Spleen (tissue), 11 donors: Measurements from ENCODE around the gene ALCAM. TPM values are rescaled to one million over a fixed set of nuclear protein-coding genes. Genes with fewer than 3 reads are reported as not detected.
"Not testable (repeated sequence)": the region's sequence is repeated elsewhere in the genome, so short reads cannot be mapped to it uniquely, and the experiment has no call there.

Experiments
- DNase-seq: peaks from one replicate; pipeline ENCODE4 v3.0.0-alpha.2; 2020
- H3K27ac ChIP-seq, 8 donors: fragments of 200-600 bp; sonication (generic) in 7 of 8; 1 replicate in 4 of 8; 2 replicates in 4 of 8; pipeline versions ENCODE4 v1.5.0 to v1.8.0; 2016 to 2021; ENCODE audit warnings: inconsistent platforms in 4 of 8, mild to moderate bottlenecking in 4 of 8, moderate library complexity in 1 of 8
- H3K27me3 ChIP-seq, 7 donors: fragments of 200-600 bp; sonication (generic) in 6 of 7; replicated peaks in 1 of 7; 1 replicate in 4 of 7; 2 replicates in 3 of 7; pipeline versions ENCODE4 v1.5.0 to v1.8.0; 2016 to 2021; ENCODE audit warnings: inconsistent platforms in 3 of 7, mild to moderate bottlenecking in 1 of 7
- H3K36me3 ChIP-seq, 6 donors: fragments of 200-600 bp; sonication (generic) in 5 of 6; 1 replicate in 4 of 6; 2 replicates in 2 of 6; pipeline versions ENCODE4 v1.5.0 to v1.8.0; 2016 to 2021; ENCODE audit warnings: inconsistent platforms in 2 of 6
- H3K4me1 ChIP-seq, 6 donors: fragments of 200-600 bp; sonication (generic) in 5 of 6; 1 replicate in 3 of 6; 2 replicates in 3 of 6; pipeline versions ENCODE4 v1.5.0 to v1.8.0; 2016 to 2021; ENCODE audit warnings: inconsistent platforms in 3 of 6
- H3K4me3 ChIP-seq, 8 donors: fragments of 200-600 bp; sonication (generic) in 7 of 8; 1 replicate in 4 of 8; 2 replicates in 4 of 8; pipeline versions ENCODE4 v1.5.0 to v1.8.0; 2016 to 2021; ENCODE audit warnings: inconsistent platforms in 4 of 8, mild to moderate bottlenecking in 4 of 8, moderate library complexity in 2 of 8
- H3K9me3 ChIP-seq, 8 donors: fragments of 200-600 bp; sonication (generic) in 7 of 8; 1 replicate in 4 of 8; 2 replicates in 4 of 8; pipeline versions ENCODE4 v1.5.0 to v1.8.0; 2016 to 2021; ENCODE audit warnings: inconsistent platforms in 4 of 8
- POLR2A ChIP-seq, 3 donors: fragments of 450-650 bp; IDR thresholded peaks; one replicate each; pipeline ENCODE4 v1.5.1; 2017; ENCODE audit warnings: antibody characterized with exemption in 3 of 3, mild to moderate bottlenecking in 1 of 3
- POLR2AphosphoS5 ChIP-seq, 3 donors: sonication (generic); formaldehyde crosslinking; IDR thresholded peaks; one replicate each; pipeline ENCODE4 v1.5.1; 2017; ENCODE audit warnings: antibody characterized with exemption in 3 of 3
- WGBS, 5 donors: extraction: QIAGEN DNeasy Blood & Tissue Kit in 3 of 5; methylation state at CpG; one replicate each; pipeline versions ENCODE4 v1.1.5 to v1.1.7; 2013 to 2018; 5-methylcytosine and 5-hydroxymethylcytosine counted together
- intact Hi-C: fragments of 100-400 bp; cut with DNase I; formaldehyde crosslinking; loops from one replicate; pipeline ENCODE4 v1.15.0; 2023; ENCODE audit warnings: low total_unique reads
- polyA plus RNA-seq, 3 donors: library from polyadenylated mRNA; stranded (reverse); fragments of 200-250 nt; gene quantifications; one replicate each; pipeline ENCODE4 v1.2.1, GENCODE V29; 2013
- total RNA-seq, 7 donors: library from RNA; depleted of rRNA in 3 of 7; stranded (reverse); fragments of >200 nt in 3 of 7; fragmentation: NEBNext Ultra II Directional in 4 of 7; extraction: Animal tissue kit (Norgen Biotek cat#: 25700) in 4 of 7; gene quantifications; one replicate each; pipeline versions ENCODE4 v1.1.0 to v1.2.1, GENCODE V29; 2016 to 2021
- TF ChIP-seq, protein P1 (sequence below), 11 experiments: fragments of 200-600 bp in 7 of 11; fragments of 450-650 bp in 4 of 11; sonication (generic) in 4 of 11; IDR thresholded peaks in 8 of 11; conservative IDR thresholded peaks in 3 of 11; 1 replicate in 7 of 11; 2 replicates in 4 of 11; pipeline versions ENCODE4 v1.4.0 to v1.8.0; 2016 to 2021; ENCODE audit warnings: antibody characterized with exemption in 11 of 11, inconsistent platforms in 4 of 11, mild to moderate bottlenecking in 1 of 11
- donor health status: healthy with polysubstance abuse.
- donor health status: DM: no; HTN: no; CAD: no; lungs with moderate emphysema.
- donor health status: DM: no; HTN: no; CAD: no.
- donor health status: Bipolar disorder and iron deficiency.
- donor health status: healthy.
- donor health status: DM: no; HTN: no; CAD: no.
- donor health status: DM: yes; HTN: yes; CAD: no.

The ALCAM gene
- total and polyA plus RNA-seq, 10 donors, result 6.3 to 18.5 (median 11.8) TPM

DNA sequence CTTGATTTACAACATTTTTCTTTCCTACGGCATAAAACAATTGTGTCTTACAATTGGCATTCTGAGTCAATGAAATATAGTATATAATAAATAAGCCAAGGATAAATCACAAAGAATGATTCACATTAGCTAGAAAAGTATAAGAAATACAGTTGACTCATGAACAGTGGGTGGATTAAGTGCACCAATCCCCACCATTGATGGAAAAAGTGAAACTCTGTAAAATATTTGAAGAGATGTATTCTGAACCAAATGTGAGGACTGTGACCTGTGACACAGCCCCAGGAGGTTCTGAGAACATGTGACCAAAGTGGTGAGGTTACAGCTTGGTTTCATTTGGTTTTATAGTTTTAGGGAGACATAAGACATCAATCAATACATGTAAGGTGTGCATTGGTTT, 227.5 kb downstream of the ALCAM start:
- DNase-seq, result no peak
- Histone ChIP-seq H3K4me3 (no peak overlapping the region), H3K9me3 (no peaks in the 10 kb centered on the region), H3K4me1 (no peaks in the 10 kb centered on the region), H3K27ac (no peak overlapping the region), H3K27me3 (no peaks in the 10 kb centered on the region), H3K36me3 (no peaks in the 10 kb centered on the region)
- 89 to 97% (median 95%) methylated on average over 1 of the region's 1 CpG for WGBS, 5 donors
- intact Hi-C loops, result no loop called here
- TF ChIP-seq POLR2AphosphoS5 (IDR thresholded peaks at IDR 0.05) (no peak), POLR2A (IDR thresholded peaks at IDR 0.05) (no peak)
- TF ChIP-seq, protein P1, sequence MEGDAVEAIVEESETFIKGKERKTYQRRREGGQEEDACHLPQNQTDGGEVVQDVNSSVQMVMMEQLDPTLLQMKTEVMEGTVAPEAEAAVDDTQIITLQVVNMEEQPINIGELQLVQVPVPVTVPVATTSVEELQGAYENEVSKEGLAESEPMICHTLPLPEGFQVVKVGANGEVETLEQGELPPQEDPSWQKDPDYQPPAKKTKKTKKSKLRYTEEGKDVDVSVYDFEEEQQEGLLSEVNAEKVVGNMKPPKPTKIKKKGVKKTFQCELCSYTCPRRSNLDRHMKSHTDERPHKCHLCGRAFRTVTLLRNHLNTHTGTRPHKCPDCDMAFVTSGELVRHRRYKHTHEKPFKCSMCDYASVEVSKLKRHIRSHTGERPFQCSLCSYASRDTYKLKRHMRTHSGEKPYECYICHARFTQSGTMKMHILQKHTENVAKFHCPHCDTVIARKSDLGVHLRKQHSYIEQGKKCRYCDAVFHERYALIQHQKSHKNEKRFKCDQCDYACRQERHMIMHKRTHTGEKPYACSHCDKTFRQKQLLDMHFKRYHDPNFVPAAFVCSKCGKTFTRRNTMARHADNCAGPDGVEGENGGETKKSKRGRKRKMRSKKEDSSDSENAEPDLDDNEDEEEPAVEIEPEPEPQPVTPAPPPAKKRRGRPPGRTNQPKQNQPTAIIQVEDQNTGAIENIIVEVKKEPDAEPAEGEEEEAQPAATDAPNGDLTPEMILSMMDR (IDR thresholded peaks at IDR 0.05 in 8 of 11, conservative IDR thresholded peaks at IDR 0.05 in 3 of 11), result no peak

- no peak for DNase-seq
- no peaks in the 10 kb centered on the region for H3K9me3 ChIP-seq
- H3K4me3 ChIP-seq, result no peak overlapping the region
- intact Hi-C loops, result no loop called here
- no peak overlapping the region for H3K27ac ChIP-seq
- TF ChIP-seq POLR2A (IDR thresholded peaks at IDR 0.05), result no peak
- TF ChIP-seq POLR2AphosphoS5 (IDR thresholded peaks at IDR 0.05), result no peak
- TF ChIP-seq, protein P1 (IDR thresholded peaks at IDR 0.05 in 8 of 11, conservative IDR thresholded peaks at IDR 0.05 in 3 of 11), result no peak
- WGBS, 5 donors, result 67 to 84% (median 75%) methylated on average over 3 of the region's 3 CpGs
- no peaks in the 10 kb centered on the region for H3K27me3 ChIP-seq
- H3K36me3 ChIP-seq, result no peaks in the 10 kb centered on the region
- no peaks in the 10 kb centered on the region for H3K4me1 ChIP-seq
Measured at GRCh38 chr3:105598042-105598796, 231.5 kb downstream of the ALCAM start.

- Histone ChIP-seq H3K36me3 (no peaks in the 10 kb centered on the region), H3K4me3 (no peak overlapping the region), H3K4me1 (no peaks in the 10 kb centered on the region), H3K9me3 (no peaks in the 10 kb centered on the region), H3K27me3 (no peaks in the 10 kb centered on the region), H3K27ac (no peak overlapping the region)
- WGBS, 5 donors, result 81 to 95% (median 86%) methylated on average over 2 of the region's 2 CpGs
- TF ChIP-seq POLR2A (IDR thresholded peaks at IDR 0.05) (no peak), POLR2AphosphoS5 (IDR thresholded peaks at IDR 0.05) (no peak)
- TF ChIP-seq, protein P1 (IDR thresholded peaks at IDR 0.05 in 8 of 11, conservative IDR thresholded peaks at IDR 0.05 in 3 of 11), result no peak
- DNase-seq, result no peak
- intact Hi-C loops, result no loop called here
Measured at GRCh38 chr3:105599350-105599749, 232.6 kb downstream of the ALCAM start.

DNA sequence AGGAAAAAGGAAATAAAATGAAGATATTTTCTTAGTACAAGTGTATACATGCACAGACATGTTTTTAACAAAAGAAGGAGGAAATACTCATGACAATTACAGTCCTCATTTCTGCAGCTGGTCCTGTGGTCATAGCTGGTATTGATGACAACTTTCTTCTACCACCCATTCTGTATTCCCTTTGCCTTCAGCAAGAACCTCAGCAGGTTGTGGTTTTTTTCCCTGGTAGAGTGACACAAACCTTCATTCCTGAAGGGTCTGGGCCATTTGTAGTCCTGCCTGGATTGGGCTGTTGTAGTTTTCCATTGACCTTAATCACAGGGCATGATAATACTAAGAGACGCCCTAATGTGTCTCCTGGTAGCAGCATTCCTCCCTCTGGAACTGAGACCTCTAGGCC, 235.0 kb downstream of the ALCAM start:
- H3K36me3 ChIP-seq, H3K27ac ChIP-seq, H3K4me1 ChIP-seq, intact Hi-C loops, H3K27me3 ChIP-seq, H3K4me3 ChIP-seq, DNase-seq, H3K9me3 ChIP-seq: not testable (repeated sequence)
- WGBS, 5 donors, result 78 to 97% (median 87%) methylated on average over 1 of the region's 1 CpG

GRCh38 chr3:105602286-105602685, 235.6 kb downstream of the ALCAM start:
- intact Hi-C loops, result not testable (repeated sequence)
- 45 to 94% (median 87%) methylated on average over 3 of the region's 3 CpGs for WGBS, 5 donors

GRCh38 chr3:105603516-105603915, 236.8 kb downstream of the ALCAM start:
- H3K27me3 ChIP-seq, H3K9me3 ChIP-seq, H3K4me1 ChIP-seq, intact Hi-C loops, H3K36me3 ChIP-seq, H3K4me3 ChIP-seq, DNase-seq, H3K27ac ChIP-seq: not testable (repeated sequence)
- 66 to 88% (median 74%) methylated on average over 1 of the region's 1 CpG for WGBS, 5 donors

More at GRCh38 chr3:105602286-105602685, 235.6 kb downstream of the ALCAM start:
- not testable (repeated sequence) for DNase-seq, H3K27me3 ChIP-seq, H3K9me3 ChIP-seq, H3K4me3 ChIP-seq, H3K36me3 ChIP-seq, H3K4me1 ChIP-seq, H3K27ac ChIP-seq
